ENCODE results near the gene EPB42.

DNA sequence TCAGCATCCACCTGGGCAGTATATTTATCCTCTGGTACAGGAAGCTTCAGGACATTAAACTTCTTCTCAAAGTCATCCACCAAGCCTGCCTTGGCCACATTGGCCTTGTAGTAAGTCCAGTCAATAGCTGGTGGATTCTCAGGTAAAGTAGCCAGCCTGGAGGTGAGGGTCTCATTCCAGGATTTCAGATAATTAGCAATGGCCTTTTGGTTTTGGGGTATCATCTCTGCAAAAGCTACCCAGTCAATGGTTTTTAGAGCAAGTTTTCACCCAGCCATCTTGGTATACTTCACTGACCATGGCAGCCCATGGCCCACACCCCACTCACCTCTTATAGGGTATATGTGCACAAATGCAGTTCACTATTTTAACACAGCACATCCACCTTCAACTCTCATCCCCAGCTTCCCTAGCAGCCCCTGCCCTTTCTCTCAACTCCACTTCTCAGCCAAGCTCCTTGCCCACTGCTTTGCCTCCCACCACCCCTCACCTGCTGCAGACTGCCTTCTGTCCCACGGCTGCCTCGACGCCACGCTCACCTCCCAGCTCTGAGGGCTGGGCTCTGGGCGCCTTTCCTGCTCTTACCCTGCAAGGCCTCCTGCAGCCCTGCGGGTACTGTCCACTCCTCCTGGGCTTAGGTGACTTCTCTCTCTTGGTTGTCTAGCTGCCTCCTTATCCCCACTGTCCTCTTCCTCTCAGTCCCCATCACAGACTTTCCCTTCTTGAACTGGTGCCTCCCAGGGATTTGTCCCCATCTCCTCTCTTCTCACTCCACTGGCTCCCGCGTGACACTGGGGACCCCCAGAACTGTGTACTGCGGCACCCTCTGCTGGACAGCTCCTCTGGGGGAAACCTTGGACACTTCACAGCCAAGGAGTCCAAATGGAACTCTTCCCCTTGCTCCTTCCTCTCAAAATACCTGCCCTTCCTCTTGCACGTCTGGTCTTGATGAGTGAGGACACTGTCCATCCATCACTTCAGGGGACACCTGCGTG, 47.6 kb upstream of the EPB42 start:
- no peak for TF ChIP-seq EZH2 (IDR thresholded peaks at IDR 0.05; ENCODE audit: borderline replicate concordance)
- TF ChIP-seq, protein P1, sequence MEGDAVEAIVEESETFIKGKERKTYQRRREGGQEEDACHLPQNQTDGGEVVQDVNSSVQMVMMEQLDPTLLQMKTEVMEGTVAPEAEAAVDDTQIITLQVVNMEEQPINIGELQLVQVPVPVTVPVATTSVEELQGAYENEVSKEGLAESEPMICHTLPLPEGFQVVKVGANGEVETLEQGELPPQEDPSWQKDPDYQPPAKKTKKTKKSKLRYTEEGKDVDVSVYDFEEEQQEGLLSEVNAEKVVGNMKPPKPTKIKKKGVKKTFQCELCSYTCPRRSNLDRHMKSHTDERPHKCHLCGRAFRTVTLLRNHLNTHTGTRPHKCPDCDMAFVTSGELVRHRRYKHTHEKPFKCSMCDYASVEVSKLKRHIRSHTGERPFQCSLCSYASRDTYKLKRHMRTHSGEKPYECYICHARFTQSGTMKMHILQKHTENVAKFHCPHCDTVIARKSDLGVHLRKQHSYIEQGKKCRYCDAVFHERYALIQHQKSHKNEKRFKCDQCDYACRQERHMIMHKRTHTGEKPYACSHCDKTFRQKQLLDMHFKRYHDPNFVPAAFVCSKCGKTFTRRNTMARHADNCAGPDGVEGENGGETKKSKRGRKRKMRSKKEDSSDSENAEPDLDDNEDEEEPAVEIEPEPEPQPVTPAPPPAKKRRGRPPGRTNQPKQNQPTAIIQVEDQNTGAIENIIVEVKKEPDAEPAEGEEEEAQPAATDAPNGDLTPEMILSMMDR (IDR thresholded peaks at IDR 0.05; ENCODE audit: poor library complexity), result no peak
